DND-41 (cell line): ENCODE results near the gene GALNT18.

Experiments used
- ATAC-seq: fragments of 200-7000 bp; cut with Tn5 transposase; 3 replicates; pipeline ENCODE4 v1.9.1; 2021; ENCODE audit warnings: low read depth; ENCODE audit not compliant: insufficient read depth
- DNase-seq: peaks from one replicate; pipeline ENCODE4 v3.0.0-alpha.2; 2020
- H2AFZ ChIP-seq: 2 replicates; pipeline ENCODE4 v1.6.0; 2012; ENCODE audit warnings: low read depth, low read length
- H3K27ac ChIP-seq: 2 replicates; pipeline ENCODE4 v1.5.1; 2012; ENCODE audit warnings: low read length, inconsistent platforms
- H3K27me3 ChIP-seq: fragments of 200-600 bp; sonication (generic); 2 replicates; pipeline ENCODE4 v1.6.0; 2012; ENCODE audit warnings: low read length, mild to moderate bottlenecking, inconsistent platforms; ENCODE audit not compliant: insufficient read depth, poor library complexity
- H3K36me3 ChIP-seq: 2 replicates; pipeline ENCODE4 v1.5.1; 2012; ENCODE audit warnings: low read length, inconsistent platforms; ENCODE audit not compliant: insufficient read depth
- H3K4me1 ChIP-seq: 2 replicates; pipeline ENCODE4 v1.5.1; 2012; ENCODE audit warnings: mild to moderate bottlenecking, low read length; ENCODE audit not compliant: insufficient read depth
- H3K4me2 ChIP-seq: 2 replicates; pipeline ENCODE4 v1.6.0; 2012; ENCODE audit warnings: mild to moderate bottlenecking, moderate library complexity, low read length, inconsistent platforms; ENCODE audit not compliant: insufficient read depth
- H3K4me3 ChIP-seq, 2 experiments: fragments of 200-600 bp in 1 of 2; shearing (Covaris generic) in 1 of 2; 2 replicates each; pipeline ENCODE4 v1.5.1; 2012 to 2016; ENCODE audit warnings: inconsistent platforms in 2 of 2, low read length in 2 of 2, mild to moderate bottlenecking in 2 of 2, low read depth in 1 of 2, moderate library complexity in 1 of 2
- H3K79me2 ChIP-seq: 2 replicates; pipeline ENCODE4 v1.6.0; 2012; ENCODE audit warnings: low read length, inconsistent platforms; ENCODE audit not compliant: insufficient read depth
- H3K9ac ChIP-seq: 2 replicates; pipeline ENCODE4 v1.6.0; 2012; ENCODE audit warnings: low read depth, mild to moderate bottlenecking, inconsistent platforms, low read length, moderate library complexity
- H3K9me3 ChIP-seq: 2 replicates; pipeline ENCODE4 v1.5.1; 2012; ENCODE audit warnings: low read length, moderate library complexity, mild to moderate bottlenecking, inconsistent platforms; ENCODE audit not compliant: insufficient read depth, severe bottlenecking
- H4K20me1 ChIP-seq: 2 replicates; pipeline ENCODE4 v1.6.0; 2012; ENCODE audit warnings: low read length; ENCODE audit not compliant: insufficient read depth
- EZH2 ChIP-seq: IDR thresholded peaks from 3 replicates; pipeline ENCODE4 v1.6.1; 2012; ENCODE audit warnings: borderline replicate concordance, low read depth, mild to moderate bottlenecking, moderate library complexity, low read length, inconsistent platforms; ENCODE audit not compliant: severe bottlenecking
- TF ChIP-seq, protein P1 (sequence below): IDR thresholded peaks from 2 replicates; pipeline ENCODE4 v1.5.1; 2012; ENCODE audit warnings: borderline replicate concordance, low read length, moderate library complexity, mild to moderate bottlenecking; ENCODE audit not compliant: poor library complexity, severe bottlenecking; ENCODE audit errors: extremely low read depth

The GALNT18 gene

DNA sequence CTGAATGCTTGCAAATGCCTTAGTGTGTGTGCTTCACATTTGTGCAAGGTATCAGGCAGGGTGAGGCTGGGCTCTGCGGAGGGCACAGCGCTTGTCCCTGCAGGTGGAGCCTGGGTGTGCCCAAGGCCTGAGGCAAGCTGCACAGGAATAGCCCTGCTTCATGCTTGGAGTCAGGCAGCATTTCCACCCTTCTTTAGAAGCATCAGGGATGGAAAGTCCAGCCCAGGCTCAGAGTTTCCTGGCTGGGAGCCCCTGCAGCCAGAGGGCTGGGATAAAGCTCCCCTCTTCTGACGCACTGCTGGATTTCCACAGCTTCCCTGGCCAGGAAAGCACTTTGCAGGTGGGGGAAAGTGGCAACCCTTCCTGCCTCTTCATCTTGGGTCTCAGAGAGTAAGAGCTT, 63.4 kb downstream of the GALNT18 start:
- no peak overlapping the region for H3K4me3 ChIP-seq
- H3K9me3 ChIP-seq = no peaks in the 10 kb centered on the region
- H3K4me2 ChIP-seq = no peak overlapping the region
- no peaks in the 10 kb centered on the region for H3K27me3 ChIP-seq
- TF ChIP-seq, protein P1, sequence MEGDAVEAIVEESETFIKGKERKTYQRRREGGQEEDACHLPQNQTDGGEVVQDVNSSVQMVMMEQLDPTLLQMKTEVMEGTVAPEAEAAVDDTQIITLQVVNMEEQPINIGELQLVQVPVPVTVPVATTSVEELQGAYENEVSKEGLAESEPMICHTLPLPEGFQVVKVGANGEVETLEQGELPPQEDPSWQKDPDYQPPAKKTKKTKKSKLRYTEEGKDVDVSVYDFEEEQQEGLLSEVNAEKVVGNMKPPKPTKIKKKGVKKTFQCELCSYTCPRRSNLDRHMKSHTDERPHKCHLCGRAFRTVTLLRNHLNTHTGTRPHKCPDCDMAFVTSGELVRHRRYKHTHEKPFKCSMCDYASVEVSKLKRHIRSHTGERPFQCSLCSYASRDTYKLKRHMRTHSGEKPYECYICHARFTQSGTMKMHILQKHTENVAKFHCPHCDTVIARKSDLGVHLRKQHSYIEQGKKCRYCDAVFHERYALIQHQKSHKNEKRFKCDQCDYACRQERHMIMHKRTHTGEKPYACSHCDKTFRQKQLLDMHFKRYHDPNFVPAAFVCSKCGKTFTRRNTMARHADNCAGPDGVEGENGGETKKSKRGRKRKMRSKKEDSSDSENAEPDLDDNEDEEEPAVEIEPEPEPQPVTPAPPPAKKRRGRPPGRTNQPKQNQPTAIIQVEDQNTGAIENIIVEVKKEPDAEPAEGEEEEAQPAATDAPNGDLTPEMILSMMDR = no peak
- TF ChIP-seq EZH2 = no peak
- no peaks in the 10 kb centered on the region for H3K4me1 ChIP-seq
- no peak overlapping the region for H2AFZ ChIP-seq
- H4K20me1 ChIP-seq = no peaks in the 10 kb centered on the region
- no peaks in the 10 kb centered on the region for H3K79me2 ChIP-seq
- no peak overlapping the region for H3K9ac ChIP-seq
- no peaks in the 10 kb centered on the region for H3K36me3 ChIP-seq
- no peak overlapping the region for H3K27ac ChIP-seq
- ATAC-seq (no peak), DNase-seq (no peak)

DNA sequence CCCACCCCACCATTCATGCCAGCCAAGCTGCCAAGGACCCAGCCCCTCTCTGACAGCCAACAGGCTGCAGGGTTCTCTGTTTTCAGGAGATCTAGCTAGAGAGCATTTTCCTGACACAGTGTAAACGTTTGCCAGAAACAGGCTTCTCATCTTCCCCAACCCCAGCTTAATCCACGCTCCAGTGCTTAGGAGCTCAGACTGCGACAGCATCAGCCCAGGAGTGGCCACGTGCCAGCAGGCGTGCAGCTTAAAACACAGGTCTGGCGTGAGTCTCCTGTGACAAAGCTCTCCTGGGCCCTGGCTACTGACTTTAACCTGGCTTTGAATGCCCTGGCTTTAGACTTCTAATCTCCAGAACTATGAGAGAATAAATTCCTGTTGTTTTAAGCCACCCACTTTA, 66.6 kb downstream of the GALNT18 start:
- ATAC-seq (no peak), DNase-seq (no peak)
- no peaks in the 10 kb centered on the region for H3K36me3 ChIP-seq
- H3K27me3 ChIP-seq = no peaks in the 10 kb centered on the region
- TF ChIP-seq, protein P1 = no peak
- no peak for TF ChIP-seq EZH2
- no peak overlapping the region for H3K27ac ChIP-seq
- H3K4me3 ChIP-seq = no peak overlapping the region
- H3K79me2 ChIP-seq = no peaks in the 10 kb centered on the region
- no peaks in the 10 kb centered on the region for H3K9me3 ChIP-seq
- no peak overlapping the region for H3K4me2 ChIP-seq
- H3K9ac ChIP-seq = no peak overlapping the region
- no peaks in the 10 kb centered on the region for H4K20me1 ChIP-seq
- H3K4me1 ChIP-seq = no peaks in the 10 kb centered on the region
- H2AFZ ChIP-seq = no peak overlapping the region

DNA sequence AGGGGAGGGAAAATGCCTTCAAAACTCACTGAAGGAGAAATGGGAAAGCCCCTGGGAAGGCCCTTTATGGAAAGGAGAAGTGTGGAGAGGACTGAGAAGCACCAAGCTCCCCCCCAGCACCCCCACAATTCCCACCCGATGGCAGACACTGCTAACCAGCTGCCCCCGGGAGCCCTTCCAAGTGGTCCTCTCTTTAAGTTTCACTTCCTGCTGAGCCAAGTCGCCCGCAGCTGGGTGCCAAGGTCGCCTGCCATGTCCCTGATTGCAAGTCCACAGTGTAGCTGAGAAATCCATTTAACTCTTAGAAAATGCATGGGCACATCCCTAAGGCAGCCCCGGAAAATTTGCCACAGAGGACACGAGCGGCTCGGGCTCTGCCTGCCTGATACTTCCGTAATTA, 68.2 kb downstream of the GALNT18 start:
- H3K9me3 ChIP-seq = no peaks in the 10 kb centered on the region
- H3K27me3 ChIP-seq = no peaks in the 10 kb centered on the region
- no peak overlapping the region for H3K27ac ChIP-seq
- TF ChIP-seq EZH2 = no peak
- TF ChIP-seq, protein P1 = no peak
- DNase-seq = no peak
- no peaks in the 10 kb centered on the region for H4K20me1 ChIP-seq
- no peak overlapping the region for H3K4me3 ChIP-seq
- ATAC-seq = no peak
- H3K79me2 ChIP-seq = no peaks in the 10 kb centered on the region
- no peaks in the 10 kb centered on the region for H3K4me1 ChIP-seq
- no peak overlapping the region for H2AFZ ChIP-seq
- H3K9ac ChIP-seq = no peak overlapping the region
- no peak overlapping the region for H3K4me2 ChIP-seq
- no peaks in the 10 kb centered on the region for H3K36me3 ChIP-seq

DNA sequence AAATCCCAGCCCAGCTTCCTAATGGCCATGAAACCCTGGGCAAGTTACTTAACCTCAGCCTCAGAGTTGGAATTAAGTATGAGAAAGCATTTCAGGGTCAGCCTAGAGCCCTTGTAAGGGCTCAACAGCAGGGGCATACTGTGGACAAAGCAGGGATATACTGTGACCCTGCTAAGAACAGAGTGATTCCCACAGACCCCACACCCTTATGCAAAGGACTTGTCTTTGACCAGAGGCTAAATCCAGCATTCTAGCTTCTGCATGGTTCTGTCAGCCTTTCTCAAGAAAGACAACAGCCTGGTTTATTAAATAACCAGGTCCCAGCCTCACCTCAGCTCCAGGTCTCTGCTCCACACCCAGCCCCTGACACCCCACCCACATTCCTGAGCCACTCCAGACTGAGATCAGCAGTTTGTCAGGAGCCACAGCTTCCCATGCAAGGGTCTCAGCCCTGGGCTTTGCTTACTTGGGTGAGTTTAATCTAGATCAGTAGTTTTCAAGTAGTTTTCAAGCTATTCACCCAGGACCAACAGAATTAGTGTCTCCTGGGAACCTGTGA, 69.2 kb downstream of the GALNT18 start:
- Histone ChIP-seq H3K9ac (no peak overlapping the region), H3K4me3 (no peak overlapping the region), H3K4me1 (no peaks in the 10 kb centered on the region), H3K27ac (no peak overlapping the region), H3K79me2 (no peaks in the 10 kb centered on the region), H3K36me3 (no peaks in the 10 kb centered on the region), H3K9me3 (no peaks in the 10 kb centered on the region), H2AFZ (no peak overlapping the region), H3K4me2 (no peak overlapping the region), H4K20me1 (no peaks in the 10 kb centered on the region), H3K27me3 (no peaks in the 10 kb centered on the region)
- TF ChIP-seq, protein P1 = no peak
- no peak for TF ChIP-seq EZH2
- no peak for DNase-seq
- no peak for ATAC-seq
